ENCODE measurements around the gene NUDT1.

Gene NUDT1

DNA sequence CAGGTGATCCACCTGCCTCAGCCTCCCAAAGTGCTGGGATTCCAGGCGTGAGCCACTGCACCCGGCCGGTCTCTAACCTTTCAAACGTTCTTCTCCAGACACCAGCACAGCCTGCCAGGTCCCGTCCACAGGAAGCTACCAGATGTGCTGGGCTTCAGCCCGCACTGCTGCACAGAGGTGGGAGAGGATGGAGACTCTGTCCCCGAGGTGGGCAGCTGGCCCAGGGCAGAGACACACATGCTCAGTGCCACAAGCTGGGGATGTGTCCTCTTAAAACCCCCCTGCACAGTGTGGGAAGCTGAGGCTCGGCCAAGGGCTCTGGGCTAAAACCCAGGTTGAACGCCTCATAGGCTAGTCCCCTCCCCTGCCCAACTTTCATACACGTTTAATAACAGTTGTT lies 9.4 kb downstream of the NUDT1 start:
- 82 to 95% methylated on average over 7 to 9 of the region's 10 CpGs for WGBS, 2 experiments (ENCODE audit: insufficient coverage in 2 of 2)
- Histone ChIP-seq H3K4me1 (ENCODE audit: control insufficient read depth, insufficient read depth, low read length, poor library complexity, severe bottlenecking) (peaks cover 13% of the 10 kb centered on the region), H3K27ac (ENCODE audit: low read depth, low read length, severe bottlenecking) (no peak overlapping the region), H3K36me3 (ENCODE audit: control insufficient read depth, insufficient read depth, low read length) (peaks cover 24% of the 10 kb centered on the region), H3K4me3 (ENCODE audit: extremely low read depth, insufficient read depth, low read length, poor library complexity, severe bottlenecking) (no peak overlapping the region), H3K9me3 (ENCODE audit: control insufficient read depth, low read length) (no peaks in the 10 kb centered on the region)

DNA sequence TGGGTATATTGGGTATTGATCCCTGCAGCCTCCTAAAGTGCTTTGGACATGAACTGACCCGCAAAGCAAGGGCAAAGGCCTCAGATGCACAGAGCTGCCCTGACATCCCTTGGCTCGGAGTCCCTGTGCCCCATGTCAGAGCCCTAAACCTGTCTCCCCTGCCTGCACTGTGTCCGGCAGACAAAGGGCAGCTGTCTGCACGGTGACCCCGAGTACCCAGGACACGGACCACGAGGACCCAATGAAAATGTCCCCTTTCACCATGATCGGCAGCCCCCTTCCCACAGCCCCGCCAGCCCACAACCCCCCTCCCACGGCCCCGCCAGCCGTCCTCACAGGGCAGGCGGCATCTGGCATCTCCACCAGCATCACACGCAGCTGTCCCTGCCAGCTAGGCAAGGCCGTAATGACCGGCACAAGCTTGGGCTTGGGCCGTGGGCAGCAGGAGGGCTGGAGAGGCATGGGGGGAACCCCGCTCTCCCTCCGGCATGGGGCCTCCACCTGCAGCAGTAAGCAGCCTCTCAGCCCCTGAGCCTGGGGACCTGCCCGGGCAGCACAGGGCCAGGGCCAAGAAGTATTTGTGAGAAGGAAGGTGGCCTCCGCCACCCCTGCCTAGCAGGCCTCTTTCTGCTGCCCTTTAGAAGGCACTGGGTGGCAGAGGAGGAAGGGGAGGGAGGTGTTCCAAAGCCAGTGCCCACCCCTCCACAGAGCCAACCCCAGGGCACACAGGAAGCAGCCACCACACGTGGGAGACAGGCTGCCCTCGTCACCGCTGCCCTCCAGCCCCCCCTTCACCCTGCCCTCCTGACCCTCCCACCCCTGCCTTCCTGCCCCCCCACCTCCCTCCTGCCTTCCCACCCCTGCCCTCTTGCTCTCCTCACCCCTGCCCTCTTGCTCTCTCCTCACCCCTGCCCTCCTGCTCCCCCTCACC lies 10.1 kb downstream of the NUDT1 start:
- Histone ChIP-seq H3K4me1 (ENCODE audit: control insufficient read depth, insufficient read depth, low read length, poor library complexity, severe bottlenecking) (peaks cover 13% of the 10 kb centered on the region), H3K9me3 (ENCODE audit: control insufficient read depth, low read length) (no peaks in the 10 kb centered on the region), H3K36me3 (ENCODE audit: control insufficient read depth, insufficient read depth, low read length) (peaks cover 26% of the 10 kb centered on the region), H3K4me3 (ENCODE audit: extremely low read depth, insufficient read depth, low read length, poor library complexity, severe bottlenecking) (no peak overlapping the region), H3K27ac (ENCODE audit: low read depth, low read length, severe bottlenecking) (no peak overlapping the region)
- WGBS, 2 experiments (ENCODE audit: insufficient coverage in 2 of 2), result 89 to 93% methylated on average over 8 to 12 of the region's 24 CpGs

DNA sequence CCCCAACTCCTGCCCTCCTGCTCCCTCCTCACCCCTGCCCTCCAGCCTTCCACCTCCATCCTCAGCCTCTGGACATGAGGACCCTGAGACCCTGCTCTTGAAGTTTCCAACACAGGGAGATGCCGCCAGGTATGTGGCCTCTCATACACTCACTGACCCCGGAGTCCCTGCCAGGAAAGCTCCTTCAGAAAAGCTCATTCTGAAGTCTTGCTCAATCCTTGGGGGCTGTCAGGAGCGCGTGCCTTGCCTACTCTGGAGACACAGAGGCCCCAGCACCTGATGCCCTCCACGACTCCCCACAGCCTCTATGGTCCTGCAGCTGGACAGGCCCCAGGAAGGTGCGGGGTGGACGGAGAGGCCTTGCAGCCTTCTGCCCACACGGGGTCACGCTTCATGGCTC lies 11.0 kb downstream of the NUDT1 start:
- WGBS, 2 experiments (ENCODE audit: insufficient coverage in 2 of 2), result 94 to 97% methylated on average over 9 of the region's 9 CpGs
- H3K4me1 ChIP-seq (ENCODE audit: control insufficient read depth, insufficient read depth, low read length, poor library complexity, severe bottlenecking), result peaks cover 13% of the 10 kb centered on the region
- no peaks in the 10 kb centered on the region for H3K9me3 ChIP-seq (ENCODE audit: control insufficient read depth, low read length)
- no peak overlapping the region for H3K4me3 ChIP-seq (ENCODE audit: extremely low read depth, insufficient read depth, low read length, poor library complexity, severe bottlenecking)
- no peak overlapping the region for H3K27ac ChIP-seq (ENCODE audit: low read depth, low read length, severe bottlenecking)
- peaks cover 28% of the 10 kb centered on the region for H3K36me3 ChIP-seq (ENCODE audit: control insufficient read depth, insufficient read depth, low read length)

DNA sequence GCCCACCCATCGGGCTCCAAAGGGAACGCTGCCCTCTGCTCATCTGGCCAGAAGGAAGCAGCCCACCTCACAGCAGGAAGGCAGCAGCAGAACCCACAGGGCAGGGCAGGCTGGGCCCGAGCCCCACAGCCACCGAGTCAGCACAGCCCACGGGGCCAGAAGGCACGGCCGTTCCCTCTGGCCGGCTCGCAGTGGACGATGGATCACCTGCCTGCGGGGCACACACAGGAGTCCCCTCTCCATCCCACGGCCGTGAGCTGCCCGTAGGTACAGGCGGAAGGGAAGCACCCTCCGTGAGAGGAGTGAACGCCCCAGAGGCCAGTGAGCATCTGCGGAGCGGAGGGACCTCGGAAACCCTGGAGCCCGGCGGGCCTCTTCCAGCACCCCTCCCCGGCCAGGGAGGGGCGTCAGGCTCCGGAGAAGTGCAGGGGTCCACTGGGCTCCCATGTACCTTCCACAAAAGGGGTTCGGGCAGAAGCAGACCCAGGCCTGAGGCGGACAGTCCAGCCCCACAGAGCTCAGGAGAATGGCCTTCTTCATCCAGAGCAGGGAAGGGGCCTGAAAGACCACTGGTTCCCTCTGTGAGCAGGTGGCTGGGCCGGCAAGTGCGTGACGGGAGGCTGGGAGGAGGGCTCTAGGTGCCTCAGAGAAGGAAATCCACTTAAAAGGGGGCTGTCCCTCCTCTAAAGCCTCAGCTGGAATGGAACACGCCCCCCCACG lies 11.7 kb downstream of the NUDT1 start:
- H3K27ac ChIP-seq (ENCODE audit: low read depth, low read length, severe bottlenecking), result no peak overlapping the region

DNA sequence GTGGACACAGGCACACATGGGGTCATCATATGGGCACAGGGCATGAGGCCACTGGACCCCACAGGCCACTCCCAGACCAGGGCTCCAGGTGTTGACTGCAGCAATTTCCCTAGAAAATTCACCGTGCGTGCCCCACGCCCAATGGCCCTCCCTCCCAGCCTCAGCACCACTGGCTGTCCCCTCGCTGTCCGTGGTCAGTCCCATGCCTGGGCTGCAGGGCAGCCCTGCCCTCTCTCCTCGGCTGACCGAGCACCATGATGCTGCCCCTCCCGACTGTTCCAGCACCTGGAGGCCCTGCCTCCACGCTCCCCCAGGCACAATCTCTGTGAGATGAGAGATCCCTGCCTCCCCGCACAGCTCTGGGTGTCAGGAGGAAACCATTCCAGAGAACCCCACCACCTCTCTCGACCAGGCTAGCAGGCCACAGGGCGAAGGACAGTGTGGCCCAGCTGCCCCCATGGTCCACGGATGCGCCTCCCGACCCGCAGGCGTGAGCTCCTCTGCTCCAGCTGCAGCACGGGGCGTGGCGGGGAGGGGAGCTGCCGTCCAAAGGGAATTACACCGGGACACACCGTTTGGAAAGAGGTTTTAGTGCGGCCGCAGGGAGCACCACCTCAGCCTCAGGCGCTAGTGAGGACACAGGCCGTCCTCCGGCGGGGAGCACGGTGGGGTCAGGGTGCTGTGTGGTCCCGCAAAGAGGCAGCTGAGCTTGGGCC lies 12.6 kb downstream of the NUDT1 start:
- H3K36me3 ChIP-seq (ENCODE audit: control insufficient read depth, insufficient read depth, low read length), result peaks cover 26% of the 10 kb centered on the region
- WGBS, 2 experiments (ENCODE audit: insufficient coverage in 2 of 2), result 93 to 97% methylated on average over 25 to 31 of the region's 31 CpGs
- no peak overlapping the region for H3K27ac ChIP-seq (ENCODE audit: low read depth, low read length, severe bottlenecking)
- no peaks in the 10 kb centered on the region for H3K9me3 ChIP-seq (ENCODE audit: control insufficient read depth, low read length)
- H3K4me3 ChIP-seq (ENCODE audit: extremely low read depth, insufficient read depth, low read length, poor library complexity, severe bottlenecking), result no peak overlapping the region
- peaks cover 1% of the 10 kb centered on the region for H3K4me1 ChIP-seq (ENCODE audit: control insufficient read depth, insufficient read depth, low read length, poor library complexity, severe bottlenecking)

More for the DNA sequence above, 11.7 kb downstream of the NUDT1 start:
- H3K4me3 ChIP-seq (ENCODE audit: extremely low read depth, insufficient read depth, low read length, poor library complexity, severe bottlenecking), result no peak overlapping the region
- WGBS, 2 experiments (ENCODE audit: insufficient coverage in 2 of 2), result 96 to 97% methylated on average over 27 to 32 of the region's 32 CpGs
- no peaks in the 10 kb centered on the region for H3K9me3 ChIP-seq (ENCODE audit: control insufficient read depth, low read length)
- H3K4me1 ChIP-seq (ENCODE audit: control insufficient read depth, insufficient read depth, low read length, poor library complexity, severe bottlenecking), result peaks cover 10% of the 10 kb centered on the region
- peaks cover 26% of the 10 kb centered on the region for H3K36me3 ChIP-seq (ENCODE audit: control insufficient read depth, insufficient read depth, low read length)

DNA sequence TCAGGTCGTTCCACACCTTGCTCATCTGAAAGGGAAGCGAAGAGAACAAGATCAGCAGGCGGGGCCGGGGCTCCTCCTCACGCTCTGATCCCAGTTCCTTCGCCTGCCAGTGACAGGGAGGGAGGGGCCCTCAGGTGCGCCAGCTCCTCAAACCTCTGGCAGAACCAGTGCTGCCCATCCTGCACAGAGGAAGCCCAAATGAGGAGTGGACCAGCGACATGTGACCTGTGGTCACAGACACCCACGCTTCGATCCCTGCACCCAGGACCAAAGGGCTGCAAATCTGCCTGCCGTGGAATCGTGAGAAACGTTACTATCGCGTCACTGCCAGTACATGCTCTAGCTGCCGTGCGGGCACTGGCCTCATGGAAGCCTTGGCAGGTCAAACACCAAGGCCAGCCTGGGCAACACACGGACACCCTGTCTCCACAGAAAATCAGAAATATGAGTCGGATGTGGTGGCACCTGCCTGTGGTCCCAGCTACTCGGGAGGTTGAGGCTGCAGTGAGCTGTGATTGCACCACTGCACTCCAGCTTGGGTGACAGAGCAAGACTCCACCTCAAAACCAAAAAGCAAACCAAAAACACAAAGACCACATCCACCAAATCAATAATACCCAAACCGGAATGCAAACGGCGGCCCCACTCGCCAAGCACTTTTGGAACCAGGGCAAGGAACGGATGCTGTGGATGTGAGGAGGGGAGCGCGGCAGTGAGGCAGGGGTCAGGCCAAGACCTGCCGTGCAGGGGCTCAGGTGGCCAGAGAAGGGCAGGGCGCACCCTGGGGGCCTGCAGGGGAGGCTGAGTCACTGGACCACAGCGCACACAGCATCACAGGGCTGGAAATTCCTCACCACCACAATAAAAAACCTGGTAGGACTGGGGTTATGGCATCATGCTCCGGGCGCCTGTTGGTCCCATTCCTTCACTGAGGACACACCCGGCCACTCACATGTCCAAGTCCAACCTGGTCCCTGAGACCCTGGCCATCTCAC lies 13.4 kb downstream of the NUDT1 start:
- H3K27ac ChIP-seq (ENCODE audit: low read depth, low read length, severe bottlenecking), result no peak overlapping the region
- H3K9me3 ChIP-seq (ENCODE audit: control insufficient read depth, low read length), result no peaks in the 10 kb centered on the region
- H3K4me3 ChIP-seq (ENCODE audit: extremely low read depth, insufficient read depth, low read length, poor library complexity, severe bottlenecking), result no peak overlapping the region
- no peaks in the 10 kb centered on the region for H3K4me1 ChIP-seq (ENCODE audit: control insufficient read depth, insufficient read depth, low read length, poor library complexity, severe bottlenecking)
- WGBS, 2 experiments (ENCODE audit: insufficient coverage in 2 of 2), result 95 to 96% methylated on average over 25 to 31 of the region's 33 CpGs
- peaks cover 26% of the 10 kb centered on the region for H3K36me3 ChIP-seq (ENCODE audit: control insufficient read depth, insufficient read depth, low read length)

DNA sequence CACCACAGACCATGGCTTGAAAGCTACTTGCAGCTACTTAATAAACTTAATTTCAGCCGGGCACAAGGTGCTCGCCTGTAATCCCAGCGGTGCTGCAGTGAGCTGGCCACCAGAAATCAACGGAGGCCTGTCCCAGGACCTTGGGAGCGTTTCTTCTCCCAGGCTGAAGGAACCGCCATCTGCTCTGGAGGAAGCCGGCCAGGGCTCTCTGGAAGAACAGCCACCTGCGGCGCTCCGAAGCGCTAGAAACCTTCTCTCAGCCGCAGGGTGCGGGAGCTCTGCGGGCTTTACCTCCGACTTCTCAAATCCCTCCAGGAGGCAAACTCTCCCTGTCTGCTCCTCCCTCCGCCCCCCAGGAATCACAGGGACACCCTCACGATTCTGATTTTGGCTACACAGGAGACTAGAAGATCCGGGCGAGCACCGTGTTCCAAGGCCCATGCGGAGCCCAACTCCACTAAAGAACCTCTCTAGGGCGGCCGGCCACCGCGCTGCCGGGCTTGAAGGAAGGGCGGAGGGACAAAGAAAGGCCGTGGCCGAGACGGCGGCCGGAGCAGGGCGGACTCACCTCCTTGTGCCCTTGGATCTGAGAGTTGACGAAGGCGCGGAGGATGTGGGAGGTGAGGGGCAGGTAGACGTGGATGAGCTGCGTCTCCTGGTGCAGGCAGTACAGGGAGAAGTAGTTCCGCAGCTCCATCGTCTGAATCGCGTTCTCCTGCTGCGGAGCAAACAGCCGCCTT lies 14.4 kb downstream of the NUDT1 start:
- 95 to 96% methylated on average over 40 to 44 of the region's 44 CpGs for WGBS, 2 experiments (ENCODE audit: insufficient coverage in 2 of 2)
- no peak overlapping the region for H3K4me3 ChIP-seq (ENCODE audit: extremely low read depth, insufficient read depth, low read length, poor library complexity, severe bottlenecking)
- peaks cover 24% of the 10 kb centered on the region for H3K36me3 ChIP-seq (ENCODE audit: control insufficient read depth, insufficient read depth, low read length)

DNA sequence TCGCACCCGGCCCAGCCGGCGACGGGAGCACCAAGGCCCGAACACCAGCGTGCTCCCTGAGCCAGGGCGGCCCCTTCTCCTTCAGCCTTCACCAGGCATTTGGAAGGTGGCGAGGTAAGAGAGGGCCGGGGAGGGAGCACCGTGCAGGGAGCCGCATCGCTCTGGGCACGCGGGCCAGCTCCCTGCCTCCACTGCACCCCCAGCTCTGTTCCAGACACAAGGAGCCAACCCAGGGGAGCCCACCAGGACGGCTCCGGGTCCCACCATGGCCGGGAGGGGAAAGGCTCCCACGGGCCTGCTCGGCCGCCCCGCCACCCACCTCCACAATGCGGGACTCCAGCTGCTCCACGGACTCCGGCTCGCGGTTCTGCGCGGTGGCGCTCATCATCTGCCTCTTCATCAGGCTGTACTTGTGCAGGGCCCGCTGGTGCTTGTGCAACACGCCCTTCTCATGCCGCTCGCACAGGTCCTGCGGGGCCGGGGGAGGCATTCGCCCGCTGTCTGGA lies 15.1 kb downstream of the NUDT1 start:
- Histone ChIP-seq H3K4me3 (ENCODE audit: extremely low read depth, insufficient read depth, low read length, poor library complexity, severe bottlenecking) (no peak overlapping the region), H3K36me3 (ENCODE audit: control insufficient read depth, insufficient read depth, low read length) (peaks cover 27% of the 10 kb centered on the region), H3K27ac (ENCODE audit: low read depth, low read length, severe bottlenecking) (no peak overlapping the region), H3K4me1 (ENCODE audit: control insufficient read depth, insufficient read depth, low read length, poor library complexity, severe bottlenecking) (no peaks in the 10 kb centered on the region), H3K9me3 (ENCODE audit: control insufficient read depth, low read length) (no peaks in the 10 kb centered on the region)
- 95 to 97% methylated on average over 21 to 37 of the region's 38 CpGs for WGBS, 2 experiments (ENCODE audit: insufficient coverage in 2 of 2)

More for the DNA sequence above, 14.4 kb downstream of the NUDT1 start:
- Histone ChIP-seq H3K27ac (ENCODE audit: low read depth, low read length, severe bottlenecking) (no peak overlapping the region), H3K4me1 (ENCODE audit: control insufficient read depth, insufficient read depth, low read length, poor library complexity, severe bottlenecking) (no peaks in the 10 kb centered on the region), H3K9me3 (ENCODE audit: control insufficient read depth, low read length) (no peaks in the 10 kb centered on the region)

DNA sequence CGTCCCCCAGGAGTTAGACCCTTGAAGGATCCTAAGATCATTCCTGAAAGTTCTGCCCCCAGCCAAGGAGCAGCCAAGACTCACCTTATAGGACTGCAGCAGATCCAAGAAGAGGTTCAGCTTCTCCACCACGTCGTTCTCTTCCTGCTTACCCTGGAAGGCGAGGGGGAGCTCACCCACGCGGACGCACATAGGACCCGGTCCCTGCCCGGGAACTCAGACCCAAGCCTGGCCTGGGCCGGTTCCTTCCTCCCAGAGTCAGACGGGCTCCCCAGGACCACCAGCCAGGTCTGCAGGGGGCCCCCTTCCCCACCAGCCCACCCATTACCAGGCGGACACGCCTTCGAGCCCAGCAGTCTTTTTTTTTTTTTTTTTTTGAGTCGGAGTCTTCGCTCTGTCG lies 15.6 kb downstream of the NUDT1 start:
- Histone ChIP-seq H3K4me1 (ENCODE audit: control insufficient read depth, insufficient read depth, low read length, poor library complexity, severe bottlenecking) (no peaks in the 10 kb centered on the region), H3K27ac (ENCODE audit: low read depth, low read length, severe bottlenecking) (no peak overlapping the region), H3K4me3 (ENCODE audit: extremely low read depth, insufficient read depth, low read length, poor library complexity, severe bottlenecking) (no peak overlapping the region), H3K9me3 (ENCODE audit: control insufficient read depth, low read length) (no peaks in the 10 kb centered on the region), H3K36me3 (ENCODE audit: control insufficient read depth, insufficient read depth, low read length) (peaks cover 31% of the 10 kb centered on the region)
- WGBS, 2 experiments (ENCODE audit: insufficient coverage in 2 of 2), result 87 to 97% methylated on average over 11 to 14 of the region's 17 CpGs
